Caco-2 (cell line): ENCODE measurements around the gene PITPNB. TPM values are rescaled to one million over a fixed set of nuclear protein-coding genes. Genes with fewer than 3 reads are reported as not detected.

Source experiments
- BruUV-seq: library from RNA; stranded (reverse); fragments of 400-500 nt; replicated peaks from 2 replicates; lab custom pipeline; 2021; lab: Mats Ljungman, UMichigan
- CTCF ChIA-PET: fragments of 300-600 bp; sonication (Branson Sonifier 250); formaldehyde crosslinking; loops from one replicate; lab custom pipeline; 2022; ENCODE audit warnings: antibody characterized with exemption; lab: Charles Lee
- POLR2A ChIA-PET: fragments of 300-600 bp; sonication (Branson Sonifier 250); formaldehyde crosslinking; loops from one replicate; lab custom pipeline; 2022; ENCODE audit warnings: antibody characterized with exemption; lab: Charles Lee
- DNase-seq, 2 experiments: peaks; one replicate each; pipeline versions ENCODE4 v3.0.0 to v3.0.0-alpha.2; 2020 to 2022
- H3K27me3 ChIP-seq: replicated peaks from 2 replicates; pipeline ENCODE4 v1.6.0; 2011; ENCODE audit warnings: low read length; ENCODE audit not compliant: control insufficient read depth, insufficient read depth
- H3K36me3 ChIP-seq: 2 replicates; pipeline ENCODE4 v1.5.1; 2011; ENCODE audit warnings: low read length; ENCODE audit not compliant: control insufficient read depth, insufficient read depth
- H3K4me1 ChIP-seq: fragments of 250-450 bp; sonication (Bioruptor Pico); 2 replicates; pipeline ENCODE4 v1.5.1; 2020; ENCODE audit warnings: mild to moderate bottlenecking
- H3K4me3 ChIP-seq: 2 replicates; pipeline ENCODE4 v1.5.1; 2011; ENCODE audit warnings: low read depth, mild to moderate bottlenecking, control low read depth, low read length
- H3K9me3 ChIP-seq: fragments of 250-450 bp; sonication (Bioruptor Pico); 2 replicates; pipeline ENCODE4 v1.5.1; 2020; ENCODE audit warnings: mild to moderate bottlenecking, moderate library complexity
- H3K27ac Mint-ChIP-seq: one replicate; pipeline ENCODE4 v1.8.0; 2022; ENCODE audit warnings: mixed read lengths; ENCODE audit not compliant: unreplicated experiment
- H3K27me3 Mint-ChIP-seq: one replicate; pipeline ENCODE4 v1.8.0; 2022; ENCODE audit warnings: mixed read lengths; ENCODE audit not compliant: insufficient read depth, unreplicated experiment
- H3K36me3 Mint-ChIP-seq: one replicate; pipeline ENCODE4 v1.8.0; 2022; ENCODE audit warnings: mild to moderate bottlenecking, mixed read lengths; ENCODE audit not compliant: insufficient read depth, unreplicated experiment
- H3K4me1 Mint-ChIP-seq: one replicate; pipeline ENCODE4 v1.8.0; 2022; ENCODE audit warnings: low read depth, mixed read lengths; ENCODE audit not compliant: unreplicated experiment
- H3K4me3 Mint-ChIP-seq: one replicate; pipeline ENCODE4 v1.8.0; 2022; ENCODE audit warnings: mild to moderate bottlenecking, moderate library complexity, mixed read lengths; ENCODE audit not compliant: unreplicated experiment
- H3K9me3 Mint-ChIP-seq: one replicate; pipeline ENCODE4 v1.8.0; 2022; ENCODE audit warnings: mixed read lengths; ENCODE audit not compliant: unreplicated experiment
- intact Hi-C: fragments of 100-400 bp; cut with micrococcal nuclease; formaldehyde crosslinking; loops from one replicate; pipeline ENCODE4 v1.10.0; 2022; ENCODE audit not compliant: unreplicated experiment
- total RNA-seq: library from RNA; stranded (reverse); gene quantifications from 2 replicates; pipeline ENCODE4 v1.2.3, GENCODE V29; 2022
- TF ChIP-seq, protein P1 (sequence below), 2 experiments: fragments of 200-600 bp in 1 of 2; IDR thresholded peaks; 1 replicate in 1 of 2; 2 replicates in 1 of 2; pipeline versions ENCODE4 v1.5.1 to v1.8.0; 2011 to 2022; ENCODE audit warnings: antibody characterized with exemption in 1 of 2, control low read depth in 1 of 2, inconsistent platforms in 1 of 2, low read depth in 1 of 2, low read length in 1 of 2, mild to moderate bottlenecking in 1 of 2, moderate library complexity in 1 of 2; ENCODE audit not compliant: insufficient read depth in 1 of 2, severe bottlenecking in 1 of 2, unreplicated experiment in 1 of 2

The PITPNB gene
- total RNA-seq, 1 experiment from 2014 or later, result 81.7 TPM

DNA sequence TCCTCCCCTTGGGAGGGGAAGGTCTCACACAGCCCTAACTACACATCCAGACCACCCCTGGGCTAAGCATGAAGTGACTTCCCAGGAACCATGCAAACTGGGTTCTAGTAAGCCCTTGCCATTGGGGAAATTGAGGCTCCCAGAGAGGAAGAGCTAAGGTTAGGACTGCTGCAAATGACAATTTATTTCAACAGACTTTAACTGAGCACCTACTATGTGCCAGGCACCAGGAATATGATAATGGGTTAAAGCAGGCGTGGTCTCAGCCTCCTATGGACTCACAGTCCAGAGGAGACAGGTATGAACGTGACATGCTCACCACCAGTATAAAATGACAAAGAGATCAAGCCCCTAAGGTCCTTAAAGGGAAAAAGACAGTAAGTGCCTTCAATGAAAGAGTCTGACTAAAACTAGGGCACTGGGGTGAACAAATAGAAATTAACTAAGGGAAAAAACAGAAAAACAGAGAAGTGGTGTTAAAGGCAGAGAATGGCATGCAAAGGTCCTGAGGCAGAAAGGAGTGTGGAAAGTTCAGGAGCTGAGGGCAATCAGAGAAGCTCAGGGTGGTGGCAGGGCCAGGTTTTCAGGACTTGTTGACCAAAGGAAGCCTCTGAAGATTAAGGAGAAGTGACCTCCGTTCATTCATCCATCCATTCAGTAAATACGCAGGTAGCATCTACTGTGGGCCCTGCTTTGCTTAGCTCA, 103.1 kb downstream of the PITPNB start:
- Histone ChIP-seq H3K36me3 (no peaks in the 10 kb centered on the region), H3K4me1 (no peaks in the 10 kb centered on the region), H3K27me3 (no peaks in the 10 kb centered on the region; the same call in 1 of the 2 replicates), H3K9me3 (no peaks in the 10 kb centered on the region), H3K4me3 (no peak overlapping the region)
- Mint-ChIP-seq H3K27ac (no peak overlapping the region), H3K4me1 (no peaks in the 10 kb centered on the region), H3K27me3 (peaks cover 10% of the 10 kb centered on the region), H3K4me3 (no peak overlapping the region), H3K9me3 (no peaks in the 10 kb centered on the region), H3K36me3 (no peaks in the 10 kb centered on the region)
- intact Hi-C loops, result no loop called here
- TF ChIP-seq, protein P1, sequence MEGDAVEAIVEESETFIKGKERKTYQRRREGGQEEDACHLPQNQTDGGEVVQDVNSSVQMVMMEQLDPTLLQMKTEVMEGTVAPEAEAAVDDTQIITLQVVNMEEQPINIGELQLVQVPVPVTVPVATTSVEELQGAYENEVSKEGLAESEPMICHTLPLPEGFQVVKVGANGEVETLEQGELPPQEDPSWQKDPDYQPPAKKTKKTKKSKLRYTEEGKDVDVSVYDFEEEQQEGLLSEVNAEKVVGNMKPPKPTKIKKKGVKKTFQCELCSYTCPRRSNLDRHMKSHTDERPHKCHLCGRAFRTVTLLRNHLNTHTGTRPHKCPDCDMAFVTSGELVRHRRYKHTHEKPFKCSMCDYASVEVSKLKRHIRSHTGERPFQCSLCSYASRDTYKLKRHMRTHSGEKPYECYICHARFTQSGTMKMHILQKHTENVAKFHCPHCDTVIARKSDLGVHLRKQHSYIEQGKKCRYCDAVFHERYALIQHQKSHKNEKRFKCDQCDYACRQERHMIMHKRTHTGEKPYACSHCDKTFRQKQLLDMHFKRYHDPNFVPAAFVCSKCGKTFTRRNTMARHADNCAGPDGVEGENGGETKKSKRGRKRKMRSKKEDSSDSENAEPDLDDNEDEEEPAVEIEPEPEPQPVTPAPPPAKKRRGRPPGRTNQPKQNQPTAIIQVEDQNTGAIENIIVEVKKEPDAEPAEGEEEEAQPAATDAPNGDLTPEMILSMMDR (IDR thresholded peaks at IDR 0.05; ENCODE audit: insufficient read depth in 1 of 2, low read depth in 1 of 2, low read length in 1 of 2, severe bottlenecking in 1 of 2, unreplicated experiment in 1 of 2), result no peak
- ChIA-PET CTCF (no interaction called here), POLR2A (no interaction called here)
- DNase-seq, result no peak
- no TSS peak for BruUV-seq

DNA sequence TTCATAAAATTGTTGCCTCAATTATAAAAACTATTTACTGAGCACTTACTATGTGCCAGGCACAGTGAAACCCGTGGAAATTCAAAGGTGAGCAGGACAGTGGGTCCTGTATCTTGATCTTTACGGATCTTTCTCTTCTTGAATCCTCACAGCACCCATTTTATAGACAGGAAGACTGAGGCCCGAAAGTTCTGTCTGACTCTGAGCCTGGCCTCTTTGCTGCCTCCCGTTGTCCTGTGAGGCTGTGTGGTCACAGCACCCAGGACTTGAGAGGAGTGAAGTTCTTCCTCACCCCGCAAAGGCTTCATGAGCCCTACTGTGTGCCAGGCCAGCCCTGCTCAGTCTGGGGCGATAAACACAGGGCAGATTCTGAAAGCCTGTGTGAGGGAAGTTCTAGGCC, 104.1 kb downstream of the PITPNB start:
- Mint-ChIP-seq H3K9me3 (no peaks in the 10 kb centered on the region), H3K4me3 (no peak overlapping the region), H3K27me3 (peaks cover 10% of the 10 kb centered on the region), H3K27ac (no peak overlapping the region), H3K4me1 (no peaks in the 10 kb centered on the region), H3K36me3 (no peaks in the 10 kb centered on the region)
- no TSS peak for BruUV-seq
- ChIA-PET CTCF (no interaction called here), POLR2A (no interaction called here)
- no peaks in the 10 kb centered on the region; the same call in 1 of the 2 replicates for H3K27me3 ChIP-seq
- intact Hi-C loops, result no loop called here
- H3K9me3 ChIP-seq, result no peaks in the 10 kb centered on the region
- DNase-seq, result no peak
- no peak overlapping the region for H3K4me3 ChIP-seq
- TF ChIP-seq, protein P1 (IDR thresholded peaks at IDR 0.05; ENCODE audit: insufficient read depth in 1 of 2, low read depth in 1 of 2, low read length in 1 of 2, severe bottlenecking in 1 of 2, unreplicated experiment in 1 of 2), result no peak
- H3K36me3 ChIP-seq, result no peaks in the 10 kb centered on the region; the same call in 1 of the 2 replicates
- no peaks in the 10 kb centered on the region for H3K4me1 ChIP-seq

DNA sequence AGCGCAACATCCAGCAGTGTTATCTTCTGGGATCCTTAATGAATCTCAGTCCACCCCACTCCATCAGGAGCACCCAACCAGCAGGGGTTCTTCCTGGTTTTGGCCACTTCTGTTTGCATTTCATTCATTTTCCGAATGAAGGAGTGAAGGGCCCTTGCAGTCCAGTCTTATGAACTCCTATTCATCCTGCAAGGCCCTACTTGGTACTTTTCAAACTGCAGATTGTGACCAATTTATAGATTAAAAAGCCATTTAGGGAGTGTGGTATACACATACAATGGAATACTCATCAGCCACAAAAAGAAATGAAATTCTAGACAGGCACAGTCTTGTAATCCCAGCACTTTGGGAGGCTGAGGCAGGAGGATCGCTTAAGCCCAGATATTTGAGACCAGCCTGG, 107.3 kb downstream of the PITPNB start:
- BruUV-seq, result no TSS peak
- intact Hi-C loops, result no loop called here
- Histone ChIP-seq H3K36me3 (no peaks in the 10 kb centered on the region; the same call in 1 of the 2 replicates), H3K9me3 (no peaks in the 10 kb centered on the region), H3K4me3 (no peak overlapping the region), H3K4me1 (no peaks in the 10 kb centered on the region), H3K27me3 (no peaks in the 10 kb centered on the region; the same call in 1 of the 2 replicates)
- Mint-ChIP-seq H3K27me3 (peaks cover 8% of the 10 kb centered on the region), H3K4me3 (no peak overlapping the region), H3K36me3 (no peaks in the 10 kb centered on the region), H3K4me1 (no peaks in the 10 kb centered on the region), H3K9me3 (no peaks in the 10 kb centered on the region), H3K27ac (no peak overlapping the region)
- TF ChIP-seq, protein P1 (IDR thresholded peaks at IDR 0.05; ENCODE audit: insufficient read depth in 1 of 2, low read depth in 1 of 2, low read length in 1 of 2, severe bottlenecking in 1 of 2, unreplicated experiment in 1 of 2), result no peak
- POLR2A ChIA-PET, result no interaction called here
- no peak for DNase-seq
- CTCF ChIA-PET, result no interaction called here
